GM12865 (cell line): Measurements from ENCODE around the gene TYROBP.

ENCODE experiments used
- DNase-seq: peaks from one replicate; pipeline ENCODE4 v3.0.0; 2010; ENCODE audit warnings: low read depth
- H3K4me3 ChIP-seq: 2 replicates; pipeline ENCODE4 v1.5.1; 2011; ENCODE audit warnings: mild to moderate bottlenecking, low read depth, low read length, control low read depth
- TF ChIP-seq, protein P1 (sequence below): IDR thresholded peaks from 2 replicates; pipeline ENCODE4 v1.5.1; 2011; ENCODE audit warnings: low read length, control low read depth, low read depth, inconsistent platforms; ENCODE audit not compliant: insufficient read depth; ENCODE audit errors: missing control alignments

Gene TYROBP

GRCh38 chr19:35929876-35930275 is 21.8 kb upstream of the TYROBP start:
- TF ChIP-seq, protein P1, sequence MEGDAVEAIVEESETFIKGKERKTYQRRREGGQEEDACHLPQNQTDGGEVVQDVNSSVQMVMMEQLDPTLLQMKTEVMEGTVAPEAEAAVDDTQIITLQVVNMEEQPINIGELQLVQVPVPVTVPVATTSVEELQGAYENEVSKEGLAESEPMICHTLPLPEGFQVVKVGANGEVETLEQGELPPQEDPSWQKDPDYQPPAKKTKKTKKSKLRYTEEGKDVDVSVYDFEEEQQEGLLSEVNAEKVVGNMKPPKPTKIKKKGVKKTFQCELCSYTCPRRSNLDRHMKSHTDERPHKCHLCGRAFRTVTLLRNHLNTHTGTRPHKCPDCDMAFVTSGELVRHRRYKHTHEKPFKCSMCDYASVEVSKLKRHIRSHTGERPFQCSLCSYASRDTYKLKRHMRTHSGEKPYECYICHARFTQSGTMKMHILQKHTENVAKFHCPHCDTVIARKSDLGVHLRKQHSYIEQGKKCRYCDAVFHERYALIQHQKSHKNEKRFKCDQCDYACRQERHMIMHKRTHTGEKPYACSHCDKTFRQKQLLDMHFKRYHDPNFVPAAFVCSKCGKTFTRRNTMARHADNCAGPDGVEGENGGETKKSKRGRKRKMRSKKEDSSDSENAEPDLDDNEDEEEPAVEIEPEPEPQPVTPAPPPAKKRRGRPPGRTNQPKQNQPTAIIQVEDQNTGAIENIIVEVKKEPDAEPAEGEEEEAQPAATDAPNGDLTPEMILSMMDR, result no peak
- no peak for DNase-seq
- no peak overlapping the region for H3K4me3 ChIP-seq

- TF ChIP-seq, protein P1, result no peak
- no peak overlapping the region for H3K4me3 ChIP-seq
- no peak for DNase-seq
Measured at GRCh38 chr19:35928507-35928906, 20.4 kb upstream of the TYROBP start.

- TF ChIP-seq, protein P1, result no peak
- H3K4me3 ChIP-seq, result no peak overlapping the region
- DNase-seq, result no peak
Measured at GRCh38 chr19:35925501-35925900, 17.4 kb upstream of the TYROBP start.

GRCh38 chr19:35921012-35921411 is 12.9 kb upstream of the TYROBP start:
- DNase-seq, result no peak
- TF ChIP-seq, protein P1, result no peak
- H3K4me3 ChIP-seq, result no peak overlapping the region

- no peak for DNase-seq
- TF ChIP-seq, protein P1, result no peak
- H3K4me3 ChIP-seq, result no peak overlapping the region
Measured at GRCh38 chr19:35919306-35919705, 11.2 kb upstream of the TYROBP start.

GRCh38 chr19:35915443-35915842 is 7.3 kb upstream of the TYROBP start:
- no peak overlapping the region for H3K4me3 ChIP-seq
- TF ChIP-seq, protein P1, result no peak
- DNase-seq, result no peak

DNA sequence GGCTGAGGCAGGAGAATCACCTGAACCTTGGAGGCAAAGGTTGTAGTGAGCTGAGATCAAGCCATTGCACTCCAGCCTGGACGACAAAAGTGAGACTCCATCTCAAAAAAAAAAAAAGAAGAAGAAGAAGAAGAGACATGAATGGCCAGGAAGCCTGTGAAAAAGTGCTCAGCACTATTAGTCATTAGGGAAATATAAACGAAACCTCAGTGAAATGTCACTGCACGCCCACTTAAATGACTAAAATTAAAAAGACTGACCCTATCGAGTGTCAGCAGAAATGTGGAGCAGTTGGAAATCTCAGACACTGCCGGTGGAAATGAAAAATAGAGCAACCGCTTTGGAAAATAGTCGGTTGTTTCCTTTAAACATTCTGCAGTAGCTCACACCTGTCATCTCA is 5.5 kb upstream of the TYROBP start:
- DNase-seq, result peak; percentile 50
- H3K4me3 ChIP-seq, result no peak overlapping the region
- TF ChIP-seq, protein P1, result no peak
